Activated naive CD4-positive, alpha-beta T cell treated with Interleukin-2 at 50 U/mL for 16 hours (primary cell): ENCODE results near the gene SLC35F3.

Experiments
- DNase-seq: peaks from one replicate; pipeline ENCODE4 v3.0.0-alpha.2; 2020

SLC35F3 gene

DNA sequence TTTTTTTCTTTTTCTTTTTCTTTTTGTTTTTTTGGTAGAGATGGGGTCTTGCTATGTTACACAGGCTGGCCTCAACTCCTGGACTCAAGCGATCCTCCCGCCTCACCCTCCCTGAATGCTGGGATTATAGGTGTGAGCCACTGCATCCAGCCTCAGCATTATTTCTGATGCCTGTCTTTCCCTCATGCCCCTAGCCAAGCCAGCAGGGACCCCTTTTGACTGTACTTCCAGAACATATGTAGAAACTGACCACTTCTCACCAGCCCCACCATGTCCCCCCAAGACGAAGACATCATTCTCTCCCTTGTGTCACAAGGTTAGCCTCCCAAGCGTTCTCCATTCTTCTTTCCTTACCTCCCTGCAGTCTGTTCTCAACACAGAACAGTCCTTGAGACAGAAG is 360.8 kb downstream of the SLC35F3 start:
- no peak for DNase-seq

DNA sequence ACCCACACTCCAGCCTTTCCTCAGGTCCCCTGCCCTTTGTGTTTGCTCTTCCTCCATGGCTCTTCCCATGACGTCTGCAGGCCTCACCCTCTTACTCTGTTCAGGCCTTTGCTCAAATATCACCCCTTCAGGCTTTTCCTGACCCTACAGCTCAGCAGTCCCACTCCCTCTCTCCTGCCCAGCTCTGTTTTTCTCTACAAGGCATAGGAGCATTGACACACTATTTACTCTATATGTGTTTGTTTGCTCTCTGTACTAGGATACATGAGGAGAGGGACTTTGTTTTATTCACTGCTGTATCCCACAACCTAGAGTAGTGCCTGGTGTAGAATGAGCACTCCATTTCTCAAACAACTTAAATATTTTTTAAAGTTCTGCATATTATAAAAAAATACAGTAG is 361.4 kb downstream of the SLC35F3 start:
- no peak for DNase-seq

DNA sequence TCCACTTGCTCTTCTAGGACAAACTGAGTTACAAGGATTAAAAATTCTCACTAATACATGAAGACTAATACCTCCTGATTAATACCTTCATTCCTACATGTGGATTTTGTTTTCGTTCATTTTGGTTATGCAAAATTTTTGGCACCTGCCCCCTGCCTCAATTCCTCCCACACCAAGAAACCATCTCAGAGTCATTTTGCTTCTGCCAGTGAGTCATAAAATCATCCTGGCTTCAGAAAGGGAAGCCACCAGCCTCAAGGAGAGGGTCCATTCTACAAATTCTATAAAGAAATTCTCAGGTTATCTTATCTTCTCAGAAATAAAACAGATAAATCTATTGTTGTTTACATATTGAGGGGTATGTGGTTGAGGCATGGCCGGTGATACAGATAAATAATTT is 365.6 kb downstream of the SLC35F3 start:
- no peak for DNase-seq

DNA sequence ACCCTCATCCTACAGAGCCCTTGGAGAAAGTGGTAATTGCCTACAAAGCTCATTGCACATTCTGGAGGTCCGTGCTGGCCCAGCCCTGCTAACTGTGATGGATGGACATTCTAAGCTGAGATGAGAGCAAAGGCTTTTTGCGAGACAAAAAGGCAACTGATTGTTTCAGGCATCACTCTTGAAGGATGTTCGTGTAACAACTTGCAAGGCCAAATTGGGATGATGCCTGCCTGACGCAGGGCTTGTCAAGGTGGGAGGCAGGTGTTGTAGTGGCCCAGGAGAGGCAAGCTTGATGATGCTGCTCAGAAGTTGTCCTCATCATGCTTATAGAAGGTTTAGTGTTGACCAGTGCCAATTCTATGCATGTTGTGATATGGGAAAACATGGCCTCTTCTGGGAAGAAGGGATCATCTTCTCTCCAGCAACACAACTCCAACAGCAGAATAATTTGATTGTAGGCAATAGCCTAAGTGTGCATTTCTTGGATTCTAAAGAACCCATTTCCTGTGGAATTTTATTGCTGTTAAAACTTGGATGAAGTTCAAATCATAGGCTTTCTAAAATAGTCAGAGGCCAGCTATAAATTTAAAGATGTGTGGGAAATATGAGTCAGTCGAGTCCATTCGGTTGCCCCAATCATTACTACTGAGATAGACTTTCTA is 366.2 kb downstream of the SLC35F3 start:
- DNase-seq: no peak

DNA sequence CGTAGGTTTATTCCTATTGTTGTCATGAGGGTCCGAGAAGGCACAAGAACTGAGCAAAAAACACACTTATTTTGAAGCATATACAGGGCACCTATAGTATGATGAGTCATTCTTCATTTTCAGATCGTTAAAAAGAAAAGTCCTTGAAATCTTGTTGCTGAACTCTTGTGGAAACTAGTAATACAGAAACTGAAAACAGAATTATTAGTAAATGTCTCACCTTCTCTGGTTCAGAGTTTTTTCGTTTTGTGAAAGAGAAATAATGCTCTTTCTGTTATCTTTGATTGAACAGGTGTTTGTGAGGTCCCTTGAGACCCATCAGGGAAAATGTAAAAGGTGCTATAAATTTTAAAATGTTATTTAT is 366.7 kb downstream of the SLC35F3 start:
- DNase-seq: no peak

DNA sequence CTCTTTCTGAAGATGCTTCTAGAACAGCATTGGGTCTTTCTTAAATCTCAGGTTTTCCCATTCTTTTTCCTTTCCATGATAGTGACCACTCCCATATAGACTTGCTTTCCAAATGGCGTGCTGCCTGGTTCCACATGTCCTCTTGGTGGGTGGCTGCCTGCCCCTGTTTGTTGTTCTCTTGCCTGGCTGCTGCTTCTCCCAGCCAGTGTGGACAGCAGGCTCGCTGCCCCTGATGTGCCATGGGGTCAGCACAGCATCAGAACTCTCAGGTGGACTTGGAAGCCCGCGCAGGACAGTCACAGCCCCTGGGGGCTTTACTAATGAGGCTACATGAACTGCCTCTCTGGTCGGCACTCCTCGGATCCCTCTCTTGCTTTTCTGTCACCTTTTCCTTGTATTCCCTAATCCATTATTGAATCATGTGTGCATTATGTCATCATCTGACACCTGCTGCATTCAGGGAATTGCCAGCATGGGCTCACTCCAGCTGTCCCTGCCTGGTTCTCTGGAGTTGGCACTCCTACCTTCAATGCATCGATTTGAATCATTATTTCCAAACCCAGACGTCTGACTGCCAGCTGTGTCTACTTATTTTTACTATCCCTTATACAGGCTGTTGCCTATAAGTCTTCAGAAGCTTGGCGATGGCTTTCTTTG is 368.3 kb downstream of the SLC35F3 start:
- no peak for DNase-seq

DNA sequence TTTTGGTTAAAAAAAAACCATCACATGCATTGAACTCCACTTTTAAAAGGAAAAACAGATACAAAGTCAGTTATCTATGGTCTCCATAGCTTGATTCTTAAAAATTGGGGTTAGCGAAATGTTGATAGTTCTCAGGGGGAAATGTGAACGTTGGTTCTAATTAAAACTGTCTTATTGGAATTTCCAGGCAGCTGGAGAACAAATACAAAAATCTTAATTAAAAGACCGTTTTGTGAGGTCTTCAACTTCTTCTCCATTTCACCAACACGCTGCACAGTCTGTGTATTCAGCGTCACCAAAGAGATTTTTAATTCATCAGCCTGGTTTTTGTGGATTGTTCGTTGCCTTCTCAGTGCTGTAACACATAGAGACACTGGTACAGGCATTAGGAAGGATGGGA is 369.5 kb downstream of the SLC35F3 start:
- DNase-seq: no peak

DNA sequence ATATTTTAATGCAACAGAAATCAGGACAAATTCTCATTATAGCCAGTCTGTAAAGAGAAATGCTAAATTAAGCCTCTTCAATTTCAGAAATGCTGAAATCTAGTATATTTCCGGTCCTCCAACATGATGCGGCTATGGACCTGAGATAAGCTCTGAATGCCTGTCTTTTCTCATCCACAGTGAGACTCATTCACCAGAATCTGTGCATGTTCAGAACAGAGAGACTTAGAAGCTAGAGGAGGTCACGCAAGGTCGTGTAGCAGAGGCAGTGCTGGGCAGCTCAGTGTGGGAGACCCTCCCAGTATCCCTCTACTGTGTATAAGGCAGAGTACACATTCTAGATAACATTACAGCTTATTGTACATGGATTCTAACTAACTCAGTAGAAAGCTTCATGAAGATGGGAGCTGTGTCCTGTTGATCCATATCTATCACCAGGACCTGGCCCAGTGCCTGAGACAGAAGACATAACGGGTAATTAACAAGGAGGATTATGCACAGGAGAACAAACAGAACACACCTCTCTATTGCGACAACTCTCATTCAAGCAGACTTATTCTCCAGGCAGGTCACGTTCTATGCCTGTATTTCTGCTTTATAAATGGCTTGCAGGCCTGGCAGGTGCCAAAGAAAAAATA is 371.8 kb downstream of the SLC35F3 start:
- DNase-seq: no peak

DNA sequence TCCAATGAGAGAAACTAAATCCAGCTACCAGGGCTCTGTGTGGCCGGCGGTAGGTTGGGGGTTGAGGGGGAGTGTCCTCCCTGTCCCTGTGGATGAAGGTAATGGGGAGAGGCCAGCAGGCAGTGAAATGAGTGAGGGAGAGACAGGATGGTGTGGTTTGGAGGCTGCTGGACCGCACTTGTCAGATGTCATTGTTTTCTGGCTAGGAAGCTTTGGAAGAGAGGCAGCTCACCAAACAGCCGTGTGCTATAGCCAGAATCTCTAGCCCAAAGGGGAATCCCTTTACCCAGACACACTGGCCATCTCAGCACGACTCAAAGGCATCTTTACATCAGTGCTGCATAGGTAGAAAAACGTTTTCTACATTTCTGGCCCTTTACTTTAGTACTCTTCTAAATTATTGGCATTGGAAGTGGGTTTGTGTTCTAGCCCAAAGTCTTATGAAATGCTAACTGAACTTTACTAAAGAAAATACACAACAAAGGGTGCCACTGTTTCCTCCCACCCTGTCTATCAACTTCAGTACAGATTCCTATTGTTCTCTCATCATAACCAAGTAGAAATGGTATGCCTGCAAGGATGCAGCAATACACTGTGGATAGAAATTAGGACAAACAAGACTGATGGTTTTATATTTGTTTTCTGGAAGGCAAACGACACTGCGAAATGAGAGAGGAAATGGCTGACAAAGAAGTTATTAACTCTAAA is 372.8 kb downstream of the SLC35F3 start:
- no peak for DNase-seq

DNA sequence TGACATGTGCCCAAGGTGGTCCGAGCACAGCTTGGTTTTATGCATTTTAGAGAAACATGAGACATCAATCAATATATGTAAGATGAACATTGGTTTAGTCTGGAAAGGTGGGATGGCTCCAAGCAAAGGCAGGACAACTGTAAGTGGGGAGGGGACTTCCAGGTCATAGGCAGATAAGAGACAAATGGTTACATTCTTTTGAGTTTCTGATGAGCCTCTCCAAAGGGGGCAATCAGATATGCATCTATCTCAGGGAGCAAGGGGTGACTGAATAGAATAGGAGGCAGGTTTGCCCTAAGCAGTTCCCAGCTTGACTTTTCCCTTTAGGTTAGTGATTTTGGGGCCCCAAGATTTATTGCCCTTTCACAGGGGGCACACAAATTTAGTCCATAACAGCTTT is 374.5 kb downstream of the SLC35F3 start:
- no peak for DNase-seq

DNA sequence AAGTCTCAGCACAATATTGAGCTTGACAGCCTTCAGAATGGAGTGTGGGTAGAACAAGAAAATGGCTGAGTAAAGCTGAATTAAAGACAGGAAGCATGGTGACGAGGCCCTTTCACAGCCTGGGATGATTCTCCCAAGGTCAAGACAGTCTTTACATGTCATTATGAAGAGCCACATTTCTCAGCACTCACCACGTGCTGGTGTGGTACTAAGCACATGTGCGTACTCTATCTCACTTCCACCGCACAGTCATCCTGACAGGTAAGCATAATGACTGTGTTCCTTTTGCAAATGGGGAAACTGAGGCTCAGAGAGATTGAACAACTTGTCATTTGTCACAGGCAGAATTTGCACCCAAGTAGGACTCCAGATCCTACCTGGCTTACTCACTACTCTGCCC is 376.0 kb downstream of the SLC35F3 start:
- no peak for DNase-seq

DNA sequence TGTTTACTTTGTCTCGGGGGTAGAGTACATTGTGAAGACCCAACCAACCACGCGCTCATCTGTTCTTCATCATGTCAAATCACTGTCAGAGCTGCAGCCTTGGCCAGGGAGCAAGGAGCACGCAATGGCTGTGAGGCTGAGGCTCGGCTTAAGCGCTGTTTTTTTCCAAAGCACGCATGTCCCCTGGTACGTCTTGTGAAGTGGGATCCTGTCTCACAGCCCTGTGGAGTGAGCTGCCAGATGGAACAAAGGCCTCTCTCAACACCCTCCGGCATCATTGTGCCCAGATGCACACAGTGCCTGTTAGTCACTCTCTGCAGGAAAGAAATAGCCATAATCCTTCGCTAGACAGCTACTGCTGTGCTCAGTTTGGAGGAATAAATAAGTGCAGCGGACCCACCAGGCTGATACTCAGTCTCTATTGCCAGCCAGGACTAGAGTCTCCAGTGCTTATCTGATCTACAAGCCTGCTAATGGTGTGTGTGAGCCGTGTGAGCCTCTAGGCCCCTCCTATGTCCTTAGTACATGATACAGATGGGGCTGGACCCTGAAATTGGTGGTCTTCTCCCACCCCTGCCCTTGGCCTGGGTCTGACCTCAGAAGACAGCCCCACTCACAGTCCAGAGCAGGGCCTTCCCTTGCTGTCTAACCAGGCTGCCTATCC is 377.5 kb downstream of the SLC35F3 start:
- DNase-seq: no peak

DNA sequence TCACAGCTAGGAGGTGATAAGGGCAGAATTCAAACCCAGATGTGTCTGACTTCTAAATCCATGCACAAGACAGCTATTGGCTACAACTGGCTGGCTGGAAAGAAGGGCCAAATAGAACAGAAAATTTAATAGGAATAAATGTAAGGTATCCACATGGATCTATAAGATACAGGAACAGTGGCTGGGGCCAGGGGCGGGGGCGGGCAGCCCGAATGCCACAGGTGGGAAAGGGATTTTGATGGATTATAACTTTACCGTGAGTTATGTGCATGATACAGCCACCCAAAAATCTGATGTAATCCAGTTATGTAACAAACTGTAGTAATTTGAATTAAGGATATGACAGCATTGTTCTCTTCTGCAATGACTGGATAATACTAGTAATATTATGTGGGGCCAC is 381.7 kb downstream of the SLC35F3 start:
- no peak for DNase-seq

DNA sequence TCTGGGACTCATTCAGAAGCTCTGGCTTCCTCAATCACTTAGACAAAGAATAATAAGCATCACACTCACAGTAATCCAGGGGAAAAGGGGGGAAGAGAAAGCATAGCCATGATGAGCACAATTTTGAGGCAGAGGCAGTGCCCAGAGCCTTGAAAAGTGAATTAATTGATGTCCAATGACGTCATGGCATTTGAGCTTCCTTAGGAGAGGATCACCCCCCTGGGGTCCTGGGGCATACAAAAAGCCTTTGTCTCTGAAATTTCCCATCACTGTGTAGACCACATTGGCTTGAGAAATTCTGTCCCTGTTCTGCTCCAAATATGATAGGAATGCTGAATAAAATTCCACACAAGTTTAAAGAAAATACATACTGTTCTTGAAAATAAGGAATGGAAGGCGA is 384.5 kb downstream of the SLC35F3 start:
- DNase-seq: no peak

DNA sequence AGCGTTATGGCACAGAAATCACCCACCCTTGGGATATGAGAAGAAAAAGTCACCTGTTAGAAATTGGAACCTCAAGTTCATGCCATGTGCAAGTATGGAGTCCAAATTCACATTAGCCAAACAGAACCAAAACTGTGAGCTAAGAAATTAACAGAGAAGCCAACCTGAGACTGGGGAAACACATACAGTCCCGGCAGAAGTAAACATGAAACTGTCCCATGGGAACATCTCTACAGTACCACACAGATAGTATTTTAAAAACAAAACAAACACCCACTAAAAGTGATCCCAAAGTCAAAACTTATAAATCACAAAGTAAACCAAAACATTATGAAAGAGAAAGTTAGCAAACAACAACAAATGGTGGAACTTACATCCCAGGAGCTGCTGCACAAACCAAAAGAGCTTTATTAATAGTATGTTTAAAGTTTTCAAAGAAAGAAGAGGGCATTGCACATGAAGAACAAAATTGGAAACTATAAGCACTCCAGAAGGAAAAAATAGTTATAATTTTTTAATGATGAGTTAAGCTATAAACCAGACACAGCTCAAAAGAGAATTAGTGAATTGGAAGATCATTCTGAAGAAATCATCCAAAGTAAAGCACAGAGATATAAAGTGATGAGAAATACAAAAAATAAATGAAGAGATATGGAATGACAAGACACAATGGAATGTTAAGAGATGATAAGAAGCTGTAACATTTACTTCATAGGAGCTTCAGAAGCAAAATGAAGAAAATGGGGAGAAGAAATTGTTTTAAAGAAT is 385.2 kb downstream of the SLC35F3 start:
- no peak for DNase-seq

DNA sequence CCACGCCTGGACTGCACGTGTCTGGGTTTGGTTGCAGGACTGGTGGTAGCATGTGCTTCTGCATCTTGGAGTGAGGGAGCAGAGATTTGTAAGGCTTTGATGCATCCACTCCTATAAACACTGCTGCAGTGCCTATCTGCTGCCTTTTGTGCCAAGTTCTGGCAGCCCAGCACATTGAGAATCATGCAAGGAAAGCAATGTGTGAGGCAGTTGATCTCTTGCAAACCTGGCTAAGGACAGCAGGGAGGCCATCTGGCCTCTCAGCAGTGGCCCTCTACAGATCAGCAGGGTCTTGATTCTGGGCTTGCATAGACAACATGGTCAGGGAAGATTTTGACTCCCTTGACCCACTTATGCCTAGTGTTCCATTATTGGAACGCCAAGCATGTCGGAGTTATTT is 387.5 kb downstream of the SLC35F3 start:
- DNase-seq: no peak

DNA sequence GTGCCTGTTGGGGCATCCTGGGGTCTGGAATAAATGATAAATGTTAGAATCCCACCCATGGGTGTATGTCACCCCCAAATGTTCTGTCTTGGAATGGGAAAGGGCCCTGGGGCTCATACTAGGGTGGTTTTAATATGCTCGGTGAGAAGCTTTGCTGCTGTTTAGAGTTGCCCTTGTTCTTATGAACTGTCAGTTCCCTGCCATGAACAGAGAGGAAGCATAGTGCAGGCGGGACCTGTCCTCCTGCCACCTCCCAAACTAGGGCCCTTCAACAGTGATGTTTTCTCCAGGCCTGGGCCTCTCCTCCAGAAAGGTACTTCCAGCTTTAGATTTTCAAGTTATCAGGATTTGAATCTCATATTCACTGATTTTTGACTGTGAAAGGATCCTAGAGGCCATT is 388.1 kb downstream of the SLC35F3 start:
- DNase-seq: no peak

DNA sequence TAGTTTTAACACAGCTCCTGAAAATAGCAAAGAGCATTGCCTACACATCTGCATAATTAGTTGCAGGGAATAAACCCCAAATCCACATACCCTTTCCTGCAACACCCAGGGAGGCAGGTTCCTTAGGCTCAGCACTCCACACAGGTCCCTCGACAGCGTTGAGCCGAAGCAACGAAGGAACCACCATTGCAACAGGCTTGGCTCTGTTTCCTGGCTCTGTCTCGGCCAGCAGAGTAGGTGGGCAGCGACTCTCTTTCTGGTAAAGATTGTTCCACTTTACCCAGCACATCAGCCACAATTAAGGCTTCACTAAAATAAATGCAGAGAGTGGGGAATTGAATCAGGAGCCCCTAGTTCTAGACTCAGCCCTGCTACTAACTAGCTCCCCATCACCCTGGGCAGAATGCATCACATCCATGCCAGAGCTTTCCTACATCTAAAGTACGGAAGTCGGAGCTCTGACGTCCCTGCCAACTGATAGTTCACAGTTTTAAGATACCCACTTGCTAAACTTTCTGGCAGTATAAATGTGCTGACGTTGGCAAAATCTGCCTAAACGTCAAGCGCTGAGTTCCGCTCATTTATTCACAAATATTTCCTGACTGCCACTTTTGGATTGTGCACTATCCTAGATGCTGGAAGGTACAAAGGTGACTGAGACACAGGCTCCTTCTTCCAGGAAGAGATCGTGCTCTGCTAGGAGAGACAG is 389.8 kb downstream of the SLC35F3 start:
- no peak for DNase-seq

DNA sequence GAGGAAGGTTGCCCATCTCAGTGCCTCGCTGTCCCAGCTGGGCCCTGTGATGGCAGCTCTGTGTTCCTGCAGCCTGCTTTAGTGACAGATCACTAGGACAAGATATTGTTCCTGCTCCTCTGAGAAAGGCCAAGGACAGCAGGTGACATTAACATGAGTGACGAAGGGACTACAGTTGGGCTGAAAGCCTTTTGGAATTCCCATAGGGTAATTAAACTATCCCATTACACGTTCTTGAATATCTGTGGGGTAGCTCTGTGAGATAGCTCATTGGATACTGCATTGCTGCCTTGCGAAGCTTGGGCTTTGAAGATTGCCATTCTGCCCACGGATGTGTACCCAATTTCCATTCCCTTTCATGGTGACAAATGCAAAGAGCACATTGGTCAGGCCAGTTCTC is 390.6 kb downstream of the SLC35F3 start:
- DNase-seq: no peak

DNA sequence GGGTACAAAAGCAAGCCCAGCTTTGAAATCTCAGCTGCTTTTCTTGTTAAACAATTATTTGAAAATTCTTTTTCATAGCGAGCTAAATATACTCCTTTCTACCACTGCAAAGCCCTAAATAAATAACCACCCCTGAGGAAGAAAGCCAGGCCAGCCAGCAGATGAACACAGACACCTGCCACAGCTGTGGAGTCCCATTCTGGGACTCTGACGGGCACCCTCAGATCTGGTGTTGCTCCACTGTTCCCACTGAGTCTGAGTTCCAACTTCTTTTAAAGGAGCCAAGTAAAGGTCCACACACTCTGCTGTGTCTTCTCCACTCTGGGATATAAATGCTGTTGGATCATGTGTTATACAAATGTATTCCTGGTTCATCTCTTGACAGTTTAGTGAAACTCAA is 391.1 kb downstream of the SLC35F3 start:
- no peak for DNase-seq

DNA sequence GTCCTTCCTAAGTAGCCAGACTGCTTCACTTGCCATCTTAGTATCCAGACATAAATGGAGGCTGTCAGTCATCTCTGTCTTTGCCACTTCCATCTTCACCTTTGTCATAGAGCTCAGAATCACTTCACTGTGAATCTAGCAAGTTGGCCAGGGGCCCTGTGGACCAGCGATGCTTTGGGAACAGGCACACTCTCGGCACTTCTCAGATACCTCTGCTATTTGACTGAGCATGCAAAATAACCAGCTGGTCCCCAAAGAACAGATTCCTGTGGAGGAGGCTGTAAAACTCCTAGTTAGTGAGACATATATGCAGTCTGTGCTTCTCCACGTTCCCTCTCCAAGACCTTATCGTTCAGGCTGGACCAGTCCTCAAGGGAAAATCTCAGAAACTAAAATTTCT is 392.0 kb downstream of the SLC35F3 start:
- no peak for DNase-seq

DNA sequence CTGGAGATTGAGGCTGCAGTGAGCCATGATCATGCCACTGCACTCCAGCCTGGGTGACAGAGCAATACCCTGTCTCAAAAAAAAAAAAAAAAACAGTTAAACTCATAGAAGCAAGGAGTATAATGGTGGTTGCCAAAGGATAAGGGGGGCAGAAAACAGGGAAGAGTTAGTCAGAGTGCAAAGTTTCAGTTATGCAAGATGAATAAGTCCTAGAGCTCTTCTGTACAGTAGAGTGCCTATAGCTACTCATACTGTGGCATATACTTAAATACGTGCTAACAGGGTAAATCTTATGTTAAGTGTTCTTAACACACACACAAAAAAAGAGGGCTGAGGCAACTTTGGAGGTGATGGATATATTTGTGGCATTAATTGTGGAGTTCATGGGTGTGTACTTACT is 393.2 kb downstream of the SLC35F3 start:
- no peak for DNase-seq
